Adrenal gland (tissue), 5 donors: ENCODE data around the gene DLG5.

Source experiments
- POLR2A ChIP-seq, 2 donors: fragments of 450-650 bp; IDR thresholded peaks; one replicate each; pipeline ENCODE4 v1.6.1; 2017; ENCODE audit warnings: antibody characterized with exemption in 2 of 2, mild to moderate bottlenecking in 2 of 2, moderate library complexity in 1 of 2
- TF ChIP-seq, protein P1 (sequence below), 6 experiments: fragments of 450-650 bp in 4 of 6; fragments of 200-600 bp in 2 of 6; sonication (generic) in 1 of 6; IDR thresholded peaks; 1 replicate in 5 of 6; 2 replicates in 1 of 6; pipeline versions ENCODE4 v1.5.1 to v1.8.0; 2016 to 2021; ENCODE audit warnings: antibody characterized with exemption in 6 of 6, mild to moderate bottlenecking in 2 of 6, moderate library complexity in 1 of 6
- donor health status: DM: no; HTN: no; CAD: no.

- TF ChIP-seq, protein P1, sequence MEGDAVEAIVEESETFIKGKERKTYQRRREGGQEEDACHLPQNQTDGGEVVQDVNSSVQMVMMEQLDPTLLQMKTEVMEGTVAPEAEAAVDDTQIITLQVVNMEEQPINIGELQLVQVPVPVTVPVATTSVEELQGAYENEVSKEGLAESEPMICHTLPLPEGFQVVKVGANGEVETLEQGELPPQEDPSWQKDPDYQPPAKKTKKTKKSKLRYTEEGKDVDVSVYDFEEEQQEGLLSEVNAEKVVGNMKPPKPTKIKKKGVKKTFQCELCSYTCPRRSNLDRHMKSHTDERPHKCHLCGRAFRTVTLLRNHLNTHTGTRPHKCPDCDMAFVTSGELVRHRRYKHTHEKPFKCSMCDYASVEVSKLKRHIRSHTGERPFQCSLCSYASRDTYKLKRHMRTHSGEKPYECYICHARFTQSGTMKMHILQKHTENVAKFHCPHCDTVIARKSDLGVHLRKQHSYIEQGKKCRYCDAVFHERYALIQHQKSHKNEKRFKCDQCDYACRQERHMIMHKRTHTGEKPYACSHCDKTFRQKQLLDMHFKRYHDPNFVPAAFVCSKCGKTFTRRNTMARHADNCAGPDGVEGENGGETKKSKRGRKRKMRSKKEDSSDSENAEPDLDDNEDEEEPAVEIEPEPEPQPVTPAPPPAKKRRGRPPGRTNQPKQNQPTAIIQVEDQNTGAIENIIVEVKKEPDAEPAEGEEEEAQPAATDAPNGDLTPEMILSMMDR (IDR thresholded peaks at IDR 0.05), result no peak
- no peak for TF ChIP-seq POLR2A (IDR thresholded peaks at IDR 0.05)
These were observed 30.5 kb downstream of the DLG5 start for GRCh38 chr10:77896058-77896457.
